ENCODE measurements around the gene PIKFYVE. TPM values are rescaled to one million over a fixed set of nuclear protein-coding genes. Genes with fewer than 3 reads are reported as not detected.
"Not testable (repeated sequence)": the region's sequence is repeated elsewhere in the genome, so short reads cannot be mapped to it uniquely, and the experiment has no call there.

The PIKFYVE gene
- polyA plus RNA-seq, 1 donor (not counting 4 experiments of a cell fraction or from before 2014, with no cell fraction given): 18.4 TPM

DNA sequence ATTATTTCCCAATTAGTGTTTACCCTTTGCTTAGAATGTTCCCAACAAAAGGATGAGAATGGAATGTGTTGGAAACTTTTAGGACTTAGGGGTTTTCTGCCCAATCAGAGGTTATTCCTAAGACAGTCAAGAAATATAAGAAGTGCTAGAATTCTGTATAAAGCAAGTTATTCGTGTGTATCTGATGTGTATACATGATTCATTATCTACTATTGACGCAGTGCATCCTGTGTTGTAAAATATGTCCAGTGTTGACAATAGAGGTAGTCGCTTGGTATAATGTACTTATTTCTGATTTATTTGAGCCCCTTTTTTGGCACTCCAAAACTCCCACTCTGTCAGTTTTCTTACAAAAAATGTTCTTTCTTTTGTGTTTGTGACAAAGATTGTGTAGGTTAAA, 881 bp downstream of the PIKFYVE start:
- no peaks in the 10 kb centered on the region for H3K9me1 ChIP-seq (ENCODE audit: control insufficient read depth, extremely low read depth, insufficient read depth, low read length)
- DNase-seq (ENCODE audit: low read depth, low spot score): no peak
- no peaks in the 10 kb centered on the region for H3K9me3 ChIP-seq (ENCODE audit: control insufficient read depth, low read depth, low read length)
- peak overlapping the region; percentile 68 to 97 (median 93) for H3K4me3 ChIP-seq (ENCODE audit: control insufficient read depth in 2 of 3, extremely low read depth in 1 of 3, insufficient read depth in 2 of 3, low read depth in 1 of 3, low read length in 3 of 3)
- H3K4me2 ChIP-seq (ENCODE audit: control insufficient read depth, extremely low read depth, insufficient read depth, low read depth, low read length): peak overlapping the region; percentile 96
- H3K79me2 ChIP-seq (ENCODE audit: control insufficient read depth, insufficient read depth, low read length): peaks cover 41% of the 10 kb centered on the region
- no peaks in the 10 kb centered on the region for H3K27me3 ChIP-seq (ENCODE audit: control insufficient read depth, extremely low read depth, insufficient read depth, low read length)
- peak overlapping the region; percentile 93 for H3K9ac ChIP-seq (ENCODE audit: control insufficient read depth, extremely low read depth, insufficient read depth, low read length)
- H3K36me3 ChIP-seq (ENCODE audit: control insufficient read depth in 2 of 2, extremely low read depth in 1 of 2, insufficient read depth in 2 of 2, low read length in 2 of 2): peaks cover 0 to 3% of the 10 kb centered on the region in 2 experiments
- H3K27ac ChIP-seq (ENCODE audit: control insufficient read depth, insufficient read depth, low read length): peak overlapping the region; percentile 85
- dilution Hi-C loops (cut with MboI; ENCODE audit: extremely low pct_ligation_motif_present, low sequenced_read_pairs): no loop called here
- H3K4me1 ChIP-seq (ENCODE audit: control insufficient read depth, extremely low read depth, insufficient read depth, low read length): peaks cover 16% of the 10 kb centered on the region
- H4K20me1 ChIP-seq (ENCODE audit: control insufficient read depth, extremely low read depth, insufficient read depth, low read length): no peaks in the 10 kb centered on the region
- H2AFZ ChIP-seq (ENCODE audit: control insufficient read depth, low read length): no peak overlapping the region
- TF ChIP-seq, protein P1, sequence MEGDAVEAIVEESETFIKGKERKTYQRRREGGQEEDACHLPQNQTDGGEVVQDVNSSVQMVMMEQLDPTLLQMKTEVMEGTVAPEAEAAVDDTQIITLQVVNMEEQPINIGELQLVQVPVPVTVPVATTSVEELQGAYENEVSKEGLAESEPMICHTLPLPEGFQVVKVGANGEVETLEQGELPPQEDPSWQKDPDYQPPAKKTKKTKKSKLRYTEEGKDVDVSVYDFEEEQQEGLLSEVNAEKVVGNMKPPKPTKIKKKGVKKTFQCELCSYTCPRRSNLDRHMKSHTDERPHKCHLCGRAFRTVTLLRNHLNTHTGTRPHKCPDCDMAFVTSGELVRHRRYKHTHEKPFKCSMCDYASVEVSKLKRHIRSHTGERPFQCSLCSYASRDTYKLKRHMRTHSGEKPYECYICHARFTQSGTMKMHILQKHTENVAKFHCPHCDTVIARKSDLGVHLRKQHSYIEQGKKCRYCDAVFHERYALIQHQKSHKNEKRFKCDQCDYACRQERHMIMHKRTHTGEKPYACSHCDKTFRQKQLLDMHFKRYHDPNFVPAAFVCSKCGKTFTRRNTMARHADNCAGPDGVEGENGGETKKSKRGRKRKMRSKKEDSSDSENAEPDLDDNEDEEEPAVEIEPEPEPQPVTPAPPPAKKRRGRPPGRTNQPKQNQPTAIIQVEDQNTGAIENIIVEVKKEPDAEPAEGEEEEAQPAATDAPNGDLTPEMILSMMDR (optimal IDR thresholded peaks at IDR 0.05 in 1 of 3, IDR thresholded peaks at IDR 0.05 in 1 of 3, conservative IDR thresholded peaks at IDR 0.05 in 1 of 3; ENCODE audit: extremely low read depth in 1 of 3, insufficient read depth in 2 of 3, low read length in 3 of 3): no peak
- no peak for TF ChIP-seq EZH2 (IDR thresholded peaks at IDR 0.05; ENCODE audit: low read length)
- FAIRE-seq: peak; percentile 26

DNA sequence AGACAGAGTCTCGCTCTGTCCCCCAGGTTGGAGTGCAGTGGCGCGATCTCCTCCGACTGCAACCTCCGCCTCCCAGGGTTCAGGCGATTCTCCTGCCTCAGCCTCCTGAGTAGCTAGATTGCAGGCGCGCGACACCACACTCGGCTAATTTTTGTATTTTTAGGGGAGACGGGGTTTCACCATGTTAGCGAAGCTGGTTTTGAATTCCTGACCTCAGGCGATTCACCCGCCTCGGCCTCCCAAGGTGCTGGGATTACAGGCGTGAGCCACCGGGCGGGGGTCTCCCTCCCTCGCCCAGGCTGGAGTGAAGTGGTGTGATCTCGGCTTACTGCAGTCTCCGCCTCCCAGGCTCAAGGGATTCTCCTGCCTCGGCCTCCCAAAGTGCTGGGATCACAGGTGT, 1.5 kb downstream of the PIKFYVE start:
- DNase-seq (ENCODE audit: low read depth, low spot score); H3K9me3 ChIP-seq (ENCODE audit: control insufficient read depth, low read depth, low read length); H3K27me3 ChIP-seq (ENCODE audit: control insufficient read depth, extremely low read depth, insufficient read depth, low read length); H2AFZ ChIP-seq (ENCODE audit: control insufficient read depth, low read length); FAIRE-seq; dilution Hi-C loops (cut with MboI; ENCODE audit: extremely low pct_ligation_motif_present, low sequenced_read_pairs); H3K9me1 ChIP-seq (ENCODE audit: control insufficient read depth, extremely low read depth, insufficient read depth, low read length); H4K20me1 ChIP-seq (ENCODE audit: control insufficient read depth, extremely low read depth, insufficient read depth, low read length); H3K36me3 ChIP-seq (ENCODE audit: control insufficient read depth in 2 of 2, extremely low read depth in 1 of 2, insufficient read depth in 2 of 2, low read length in 2 of 2): not testable (repeated sequence)
- peaks cover 16% of the 10 kb centered on the region for H3K4me1 ChIP-seq (ENCODE audit: control insufficient read depth, extremely low read depth, insufficient read depth, low read length)
- H3K4me2 ChIP-seq (ENCODE audit: control insufficient read depth, extremely low read depth, insufficient read depth, low read depth, low read length): peak overlapping the region; percentile 96
- H3K79me2 ChIP-seq (ENCODE audit: control insufficient read depth, insufficient read depth, low read length): peaks cover 41% of the 10 kb centered on the region
- peak overlapping the region; percentile 68 to 97 (median 93) for H3K4me3 ChIP-seq (ENCODE audit: control insufficient read depth in 2 of 3, extremely low read depth in 1 of 3, insufficient read depth in 2 of 3, low read depth in 1 of 3, low read length in 3 of 3)
- H3K27ac ChIP-seq (ENCODE audit: control insufficient read depth, insufficient read depth, low read length): peak overlapping the region; percentile 85
- H3K9ac ChIP-seq (ENCODE audit: control insufficient read depth, extremely low read depth, insufficient read depth, low read length): peak overlapping the region; percentile 93
